GM12878 (cell line): ENCODE results near the gene BCAS4. TPM values are rescaled to one million over a fixed set of nuclear protein-coding genes. Genes with fewer than 3 reads are reported as not detected.

Experiments
- BRCA1 ChIP-seq: IDR thresholded peaks from 2 replicates; pipeline ENCODE4 v1.6.1; 2011; ENCODE audit warnings: low read depth, low read length, improper control_type of control experiment
- EGR1 ChIP-seq, 2 experiments: IDR thresholded peaks; 1 replicate in 1 of 2; 2 replicates in 1 of 2; pipeline ENCODE4 v1.6.1; 2011 to 2012; ENCODE audit warnings: low read depth in 2 of 2, low read length in 2 of 2, borderline replicate concordance in 1 of 2, mild to moderate bottlenecking in 1 of 2, moderate library complexity in 1 of 2
- ELK1 ChIP-seq: IDR thresholded peaks from 2 replicates; pipeline ENCODE4 v1.6.1; 2012; ENCODE audit warnings: low read depth, low read length, improper control_type of control experiment
- FOXK2 ChIP-seq: fragments of 450-650 bp; IDR thresholded peaks from 2 replicates; pipeline ENCODE4 v1.6.1; 2017; ENCODE audit warnings: mild to moderate bottlenecking, moderate library complexity
- GABPA ChIP-seq: IDR thresholded peaks from 2 replicates; pipeline ENCODE4 v1.6.1; 2014; ENCODE audit warnings: antibody characterized with exemption, low read depth, mild to moderate bottlenecking, inconsistent platforms
- HDAC6 ChIP-seq: fragments of 200-600 bp; sonication (generic); IDR thresholded peaks from one replicate; pipeline ENCODE4 v1.8.0; 2017; ENCODE audit warnings: antibody characterized with exemption; ENCODE audit not compliant: unreplicated experiment
- IKZF2 ChIP-seq, 2 experiments: fragments of 450-650 bp; IDR thresholded peaks; 2 replicates each; pipeline ENCODE4 v1.6.1; 2017; ENCODE audit warnings: mild to moderate bottlenecking in 2 of 2, moderate library complexity in 2 of 2
- IRF4 ChIP-seq: IDR thresholded peaks from 2 replicates; pipeline ENCODE4 v1.6.1; 2011; ENCODE audit warnings: low read depth, low read length
- JUNB ChIP-seq: IDR thresholded peaks from 2 replicates; pipeline ENCODE4 v1.6.1; 2016; ENCODE audit warnings: antibody characterized with exemption, mild to moderate bottlenecking
- KDM1A ChIP-seq: fragments of 200-600 bp; sonication (generic); IDR thresholded peaks from 2 replicates; pipeline ENCODE4 v1.6.1; 2016; ENCODE audit warnings: borderline replicate concordance
- KLF5 ChIP-seq: fragments of 450-650 bp; IDR thresholded peaks from 2 replicates; pipeline ENCODE4 v1.6.1; 2014; ENCODE audit warnings: mild to moderate bottlenecking; ENCODE audit not compliant: partially characterized antibody
- MYC ChIP-seq: IDR thresholded peaks from 2 replicates; pipeline ENCODE4 v1.6.1; 2011; ENCODE audit warnings: mild to moderate bottlenecking, low read length, moderate library complexity, inconsistent platforms; ENCODE audit not compliant: insufficient read depth, insufficient replicate concordance, insufficient read length, severe bottlenecking
- NFYB ChIP-seq: IDR thresholded peaks from 2 replicates; pipeline ENCODE4 v1.6.1; 2011; ENCODE audit warnings: low read depth, mild to moderate bottlenecking, low read length, improper control_type of control experiment, moderate library complexity; ENCODE audit not compliant: insufficient read depth
- NR2C2 ChIP-seq: IDR thresholded peaks from 2 replicates; pipeline ENCODE4 v1.6.1; 2011; ENCODE audit warnings: borderline replicate concordance, low read depth; ENCODE audit not compliant: control insufficient read depth, insufficient read length
- REST ChIP-seq: IDR thresholded peaks from 2 replicates; pipeline ENCODE4 v1.6.1; 2012; ENCODE audit warnings: mild to moderate bottlenecking, low read depth, low read length
- RUNX3 ChIP-seq: IDR thresholded peaks from 2 replicates; pipeline ENCODE4 v1.6.1; 2012; ENCODE audit warnings: low read length, inconsistent platforms
- SMARCA5 ChIP-seq: fragments of 450-650 bp; IDR thresholded peaks from 2 replicates; pipeline ENCODE4 v1.6.1; 2017; ENCODE audit warnings: mild to moderate bottlenecking
- SREBF2 ChIP-seq: IDR thresholded peaks from 2 replicates; pipeline ENCODE4 v1.6.1; 2012; ENCODE audit warnings: mild to moderate bottlenecking, low read length
- SUPT20H ChIP-seq: IDR thresholded peaks from 2 replicates; pipeline ENCODE4 v1.6.1; 2011; ENCODE audit warnings: low read depth, mild to moderate bottlenecking, low read length, moderate library complexity, borderline replicate concordance; ENCODE audit not compliant: control insufficient read depth
- TARDBP ChIP-seq: IDR thresholded peaks from 2 replicates; pipeline ENCODE4 v1.6.1; 2016; ENCODE audit warnings: borderline replicate concordance
- TCF3 ChIP-seq: IDR thresholded peaks from 2 replicates; pipeline ENCODE4 v1.6.1; 2012; ENCODE audit warnings: low read depth, mild to moderate bottlenecking, low read length, borderline replicate concordance; ENCODE audit not compliant: insufficient read depth
- ZNF384 ChIP-seq: IDR thresholded peaks from 2 replicates; pipeline ENCODE4 v1.6.1; 2012; ENCODE audit warnings: low read depth, mild to moderate bottlenecking, low read length, improper control_type of control experiment, borderline replicate concordance
- polyA plus RNA-seq, 11 experiments: library from polyadenylated mRNA; depleted of rRNA in 4 of 11; unstranded in 6 of 11; stranded (reverse) in 5 of 11; fragments of >200 nt; fragmentation: Nextera tagmentation in 4 of 11; fragmentation: Illumina TruSeq in 1 of 11; extraction: Ambion mirVana in 4 of 11; extraction: Trizol in 1 of 11; gene quantifications; 1 replicate in 1 of 11; 2 replicates in 10 of 11; pipeline versions ENCODE4 v1.2.1 to v1.2.3, GENCODE V29; 2011 to 2016; ENCODE audit warnings: inconsistent platforms in 2 of 11, missing spikeins in 2 of 11, low read depth in 1 of 11
- total RNA-seq, 4 experiments: library from RNA; depleted of rRNA in 3 of 4; stranded (reverse); fragments of >200 nt in 3 of 4; fragmentation: Illumina TruSeq in 1 of 4; extraction: Trizol in 1 of 4; gene quantifications; 2 replicates each; pipeline versions ENCODE4 v1.2.1 to v1.2.3, GENCODE V29; 2013 to 2021
- TF ChIP-seq, protein P1 (sequence below): fragments of 150-350 bp; IDR thresholded peaks from 2 replicates; pipeline ENCODE4 v1.6.1; 2014; ENCODE audit warnings: mild to moderate bottlenecking, low read depth, low read length

The BCAS4 gene
- total and polyA plus RNA-seq, 10 of the 15 experiments (the other 5 are each of a cell fraction or from before 2014, with no cell fraction given), result 14.8 to 214 (median 65.3) TPM

GRCh38 chr20:50790651-50791277 lies 4.1 kb upstream of the BCAS4 start (continued):
- TF ChIP-seq REST (no peak), ZNF384 (no peak), NFYB (no peak), ELK1 (no peak), SUPT20H (no peak), RUNX3 (peak; percentile 27; the same call in 1 of the 2 replicates), FOXK2 (no peak), BRCA1 (no peak), MYC (no peak), NR2C2 (no peak), EGR1 (IDR thresholded peaks at IDR 0.05; ENCODE audit: borderline replicate concordance in 1 of 2, low read depth in 2 of 2, low read length in 2 of 2) (no peak), TCF3 (0 out of 2 replicates have a peak, but pooled peaks have one; percentile 42), IRF4 (no peak), IKZF2 (IDR thresholded peaks at IDR 0.05) (peak; percentile 64 to 69), HDAC6 (no peak), KLF5 (peak; percentile 28), SREBF2 (no peak), SMARCA5 (peak; percentile 87), KDM1A (no peak), TARDBP (no peak), GABPA (no peak), JUNB (no peak)
- TF ChIP-seq, protein P1, sequence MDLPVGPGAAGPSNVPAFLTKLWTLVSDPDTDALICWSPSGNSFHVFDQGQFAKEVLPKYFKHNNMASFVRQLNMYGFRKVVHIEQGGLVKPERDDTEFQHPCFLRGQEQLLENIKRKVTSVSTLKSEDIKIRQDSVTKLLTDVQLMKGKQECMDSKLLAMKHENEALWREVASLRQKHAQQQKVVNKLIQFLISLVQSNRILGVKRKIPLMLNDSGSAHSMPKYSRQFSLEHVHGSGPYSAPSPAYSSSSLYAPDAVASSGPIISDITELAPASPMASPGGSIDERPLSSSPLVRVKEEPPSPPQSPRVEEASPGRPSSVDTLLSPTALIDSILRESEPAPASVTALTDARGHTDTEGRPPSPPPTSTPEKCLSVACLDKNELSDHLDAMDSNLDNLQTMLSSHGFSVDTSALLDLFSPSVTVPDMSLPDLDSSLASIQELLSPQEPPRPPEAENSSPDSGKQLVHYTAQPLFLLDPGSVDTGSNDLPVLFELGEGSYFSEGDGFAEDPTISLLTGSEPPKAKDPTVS, result no peak
